Hematopoietic multipotent progenitor cell treated with erythropoietin and hydrocortisone succinate and interleukin-3 and kit ligand, for 4 days (in vitro differentiated cells): ENCODE data around the gene TSC22D1.
A peak's percentile ranks its signal among the peaks of the same experiment; 100 is the strongest.

Experiments used
- DNase-seq: peaks from one replicate; pipeline ENCODE4 v3.0.0-alpha.2; 2015

TSC22D1 gene

GRCh38 chr13:44449999-44450821 lies 125.9 kb downstream of the TSC22D1 start:
- DNase-seq = no peak

- DNase-seq = no peak
Measured at GRCh38 chr13:44448875-44449274, 127.3 kb downstream of the TSC22D1 start.

- DNase-seq = no peak
Measured at GRCh38 chr13:44448373-44448772, 127.8 kb downstream of the TSC22D1 start.

GRCh38 chr13:44447783-44448321 lies 128.3 kb downstream of the TSC22D1 start:
- no peak for DNase-seq

GRCh38 chr13:44440046-44440608 lies 136.0 kb downstream of the TSC22D1 start:
- peak; percentile 63 for DNase-seq

- peak; percentile 75 for DNase-seq
Measured at GRCh38 chr13:44439452-44440024, 136.6 kb downstream of the TSC22D1 start.

- no peak for DNase-seq
Measured at GRCh38 chr13:44438234-44438579, 137.9 kb downstream of the TSC22D1 start.

- DNase-seq = peak; percentile 88
Measured at GRCh38 chr13:44437356-44438233, 138.5 kb downstream of the TSC22D1 start.

GRCh38 chr13:44436589-44437337 lies 139.4 kb downstream of the TSC22D1 start:
- DNase-seq = peak; percentile 93

- no peak for DNase-seq
Measured at GRCh38 chr13:44435919-44436510, 140.1 kb downstream of the TSC22D1 start.

GRCh38 chr13:44435142-44435918 lies 140.8 kb downstream of the TSC22D1 start:
- peak; percentile 99 for DNase-seq

- DNase-seq = no peak
Measured at GRCh38 chr13:44434766-44435141, 141.4 kb downstream of the TSC22D1 start.

GRCh38 chr13:44433863-44434765 lies 142.0 kb downstream of the TSC22D1 start:
- no peak for DNase-seq

GRCh38 chr13:44432650-44433049 lies 143.5 kb downstream of the TSC22D1 start:
- no peak for DNase-seq

GRCh38 chr13:44431150-44431549 lies 145.0 kb downstream of the TSC22D1 start:
- no peak for DNase-seq

GRCh38 chr13:44429311-44429710 lies 146.8 kb downstream of the TSC22D1 start:
- no peak for DNase-seq

- no peak for DNase-seq
Measured at GRCh38 chr13:44426461-44426860, 149.7 kb downstream of the TSC22D1 start.

- DNase-seq = no peak
Measured at GRCh38 chr13:44425815-44426078, 150.4 kb downstream of the TSC22D1 start.

GRCh38 chr13:44425041-44425814 lies 150.9 kb downstream of the TSC22D1 start:
- DNase-seq = peak; percentile 64
